Caco-2 (cell line): ENCODE measurements around the gene BCKDK. TPM values are rescaled to one million over a fixed set of nuclear protein-coding genes. Genes with fewer than 3 reads are reported as not detected.

Source experiments
- BruUV-seq: library from RNA; stranded (reverse); fragments of 400-500 nt; replicated peaks from 2 replicates; lab custom pipeline; 2021; lab: Mats Ljungman, UMichigan
- CTCF ChIA-PET: fragments of 300-600 bp; sonication (Branson Sonifier 250); formaldehyde crosslinking; loops from one replicate; lab custom pipeline; 2022; ENCODE audit warnings: antibody characterized with exemption; lab: Charles Lee
- POLR2A ChIA-PET: fragments of 300-600 bp; sonication (Branson Sonifier 250); formaldehyde crosslinking; loops from one replicate; lab custom pipeline; 2022; ENCODE audit warnings: antibody characterized with exemption; lab: Charles Lee
- DNase-seq, 2 experiments: peaks; one replicate each; pipeline versions ENCODE4 v3.0.0 to v3.0.0-alpha.2; 2020 to 2022
- H3K27me3 ChIP-seq: replicated peaks from 2 replicates; pipeline ENCODE4 v1.6.0; 2011; ENCODE audit warnings: low read length; ENCODE audit not compliant: control insufficient read depth, insufficient read depth
- H3K36me3 ChIP-seq: 2 replicates; pipeline ENCODE4 v1.5.1; 2011; ENCODE audit warnings: low read length; ENCODE audit not compliant: control insufficient read depth, insufficient read depth
- H3K4me1 ChIP-seq: fragments of 250-450 bp; sonication (Bioruptor Pico); 2 replicates; pipeline ENCODE4 v1.5.1; 2020; ENCODE audit warnings: mild to moderate bottlenecking
- H3K4me3 ChIP-seq: 2 replicates; pipeline ENCODE4 v1.5.1; 2011; ENCODE audit warnings: low read depth, mild to moderate bottlenecking, control low read depth, low read length
- H3K9me3 ChIP-seq: fragments of 250-450 bp; sonication (Bioruptor Pico); 2 replicates; pipeline ENCODE4 v1.5.1; 2020; ENCODE audit warnings: mild to moderate bottlenecking, moderate library complexity
- H3K27ac Mint-ChIP-seq: one replicate; pipeline ENCODE4 v1.8.0; 2022; ENCODE audit warnings: mixed read lengths; ENCODE audit not compliant: unreplicated experiment
- H3K27me3 Mint-ChIP-seq: one replicate; pipeline ENCODE4 v1.8.0; 2022; ENCODE audit warnings: mixed read lengths; ENCODE audit not compliant: insufficient read depth, unreplicated experiment
- H3K36me3 Mint-ChIP-seq: one replicate; pipeline ENCODE4 v1.8.0; 2022; ENCODE audit warnings: mild to moderate bottlenecking, mixed read lengths; ENCODE audit not compliant: insufficient read depth, unreplicated experiment
- H3K4me1 Mint-ChIP-seq: one replicate; pipeline ENCODE4 v1.8.0; 2022; ENCODE audit warnings: low read depth, mixed read lengths; ENCODE audit not compliant: unreplicated experiment
- H3K4me3 Mint-ChIP-seq: one replicate; pipeline ENCODE4 v1.8.0; 2022; ENCODE audit warnings: mild to moderate bottlenecking, moderate library complexity, mixed read lengths; ENCODE audit not compliant: unreplicated experiment
- H3K9me3 Mint-ChIP-seq: one replicate; pipeline ENCODE4 v1.8.0; 2022; ENCODE audit warnings: mixed read lengths; ENCODE audit not compliant: unreplicated experiment
- intact Hi-C: fragments of 100-400 bp; cut with micrococcal nuclease; formaldehyde crosslinking; loops from one replicate; pipeline ENCODE4 v1.10.0; 2022; ENCODE audit not compliant: unreplicated experiment
- total RNA-seq: library from RNA; stranded (reverse); gene quantifications from 2 replicates; pipeline ENCODE4 v1.2.3, GENCODE V29; 2022
- TF ChIP-seq, protein P1 (sequence below), 2 experiments: fragments of 200-600 bp in 1 of 2; IDR thresholded peaks; 1 replicate in 1 of 2; 2 replicates in 1 of 2; pipeline versions ENCODE4 v1.5.1 to v1.8.0; 2011 to 2022; ENCODE audit warnings: antibody characterized with exemption in 1 of 2, control low read depth in 1 of 2, inconsistent platforms in 1 of 2, low read depth in 1 of 2, low read length in 1 of 2, mild to moderate bottlenecking in 1 of 2, moderate library complexity in 1 of 2; ENCODE audit not compliant: insufficient read depth in 1 of 2, severe bottlenecking in 1 of 2, unreplicated experiment in 1 of 2

Gene BCKDK
- total RNA-seq, 1 experiment from 2014 or later: 34.1 TPM

DNA sequence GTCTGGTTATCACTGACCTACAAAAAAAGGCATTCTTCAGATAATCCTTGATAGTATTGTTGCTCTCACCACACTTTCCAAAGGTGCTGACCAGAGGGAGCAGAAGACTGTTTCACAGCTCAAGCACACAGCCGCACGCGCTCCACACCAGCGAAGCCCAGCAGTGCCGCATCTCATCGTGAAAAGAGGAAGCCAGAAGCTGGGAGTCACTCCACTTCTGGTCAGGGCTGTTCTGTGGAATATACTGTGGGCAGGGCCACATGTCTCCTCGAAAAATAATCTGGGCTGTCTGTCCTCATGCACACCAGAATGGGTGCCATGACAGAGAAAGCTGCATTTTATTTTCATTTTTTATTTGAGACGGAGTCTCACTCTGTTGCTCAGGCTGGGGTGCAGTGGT, 49.0 kb downstream of the BCKDK start:
- H3K27ac Mint-ChIP-seq: no peak overlapping the region
- no TSS peak for BruUV-seq

More for the DNA sequence above, 49.0 kb downstream of the BCKDK start:
- Histone ChIP-seq H3K36me3 (no peaks in the 10 kb centered on the region), H3K4me3 (no peak overlapping the region), H3K27me3 (no peaks in the 10 kb centered on the region), H3K4me1 (0 out of 2 replicates have a peak, but pooled peaks cover 3% of the 10 kb centered on the region), H3K9me3 (no peaks in the 10 kb centered on the region)
- no peaks in the 10 kb centered on the region for H3K27me3 Mint-ChIP-seq
- TF ChIP-seq, protein P1, sequence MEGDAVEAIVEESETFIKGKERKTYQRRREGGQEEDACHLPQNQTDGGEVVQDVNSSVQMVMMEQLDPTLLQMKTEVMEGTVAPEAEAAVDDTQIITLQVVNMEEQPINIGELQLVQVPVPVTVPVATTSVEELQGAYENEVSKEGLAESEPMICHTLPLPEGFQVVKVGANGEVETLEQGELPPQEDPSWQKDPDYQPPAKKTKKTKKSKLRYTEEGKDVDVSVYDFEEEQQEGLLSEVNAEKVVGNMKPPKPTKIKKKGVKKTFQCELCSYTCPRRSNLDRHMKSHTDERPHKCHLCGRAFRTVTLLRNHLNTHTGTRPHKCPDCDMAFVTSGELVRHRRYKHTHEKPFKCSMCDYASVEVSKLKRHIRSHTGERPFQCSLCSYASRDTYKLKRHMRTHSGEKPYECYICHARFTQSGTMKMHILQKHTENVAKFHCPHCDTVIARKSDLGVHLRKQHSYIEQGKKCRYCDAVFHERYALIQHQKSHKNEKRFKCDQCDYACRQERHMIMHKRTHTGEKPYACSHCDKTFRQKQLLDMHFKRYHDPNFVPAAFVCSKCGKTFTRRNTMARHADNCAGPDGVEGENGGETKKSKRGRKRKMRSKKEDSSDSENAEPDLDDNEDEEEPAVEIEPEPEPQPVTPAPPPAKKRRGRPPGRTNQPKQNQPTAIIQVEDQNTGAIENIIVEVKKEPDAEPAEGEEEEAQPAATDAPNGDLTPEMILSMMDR (IDR thresholded peaks at IDR 0.05; ENCODE audit: insufficient read depth in 1 of 2, low read depth in 1 of 2, low read length in 1 of 2, severe bottlenecking in 1 of 2, unreplicated experiment in 1 of 2): no peak
- intact Hi-C loops: loop anchor here (5.0 kb wide), 1 partner anchor 285 kb away; the partner anchor contains the start of gene ZNF843
- CTCF ChIA-PET: interaction anchor here (0.7 to 1.2 kb wide), 4 partner anchors 15 to 228 kb away, joined by 3 to 6 read pairs (median 4); no protein-coding TSS in a partner anchor
- POLR2A ChIA-PET: interaction anchor here (1.5 to 1.6 kb wide), 2 partner anchors 23 to 40 kb away, joined by 6 to 7 read pairs; partner anchors contain the start of genes FUS and KAT8
- H3K9me3 Mint-ChIP-seq: no peaks in the 10 kb centered on the region
- DNase-seq: no peak
- peak overlapping the region; percentile 37 for H3K4me3 Mint-ChIP-seq
- no peaks in the 10 kb centered on the region for H3K36me3 Mint-ChIP-seq
- no peaks in the 10 kb centered on the region for H3K4me1 Mint-ChIP-seq

Other genes with a start within 250 kb of the BCKDK start
- 15.1 and 17.7 TPM in 2 replicates for gene BCL7C, start 214.3 kb upstream of the BCKDK start, total RNA-seq
- 1.8 and 2.4 TPM in 2 replicates for gene CTF1, start 211.8 kb upstream of the BCKDK start, total RNA-seq
- 20.2 and 23.4 TPM in 2 replicates for gene FBXL19, start 184.8 kb upstream of the BCKDK start, total RNA-seq
- 4.7 TPM in 2 replicates for gene ORAI3, start 159.3 kb upstream of the BCKDK start, total RNA-seq
- 21.5 and 26.3 TPM in 2 replicates for gene SETD1A, start 150.6 kb upstream of the BCKDK start, total RNA-seq
- 1.3 and 2.4 TPM in 2 replicates for gene HSD3B7, start 123.2 kb upstream of the BCKDK start, total RNA-seq
- 0.46 and 0.77 TPM in 2 replicates for gene STX1B, start 97.7 kb upstream of the BCKDK start, total RNA-seq
- gene STX4, start 74.8 kb upstream of the BCKDK start, total RNA-seq: 27.9 and 29.2 TPM in 2 replicates
- gene ZNF668, start 34.1 kb upstream of the BCKDK start, total RNA-seq: 8.7 and 10.8 TPM in 2 replicates
- gene ZNF646, start 34.0 kb upstream of the BCKDK start, total RNA-seq: 17.2 and 18.1 TPM in 2 replicates
- gene PRSS53, start 19.4 kb upstream of the BCKDK start, total RNA-seq: 1.8 and 2.1 TPM in 2 replicates
- 61.3 and 61.4 TPM in 2 replicates for gene VKORC1, start 13.6 kb upstream of the BCKDK start, total RNA-seq
- 46.2 and 50.2 TPM in 2 replicates for gene KAT8, start 9.3 kb downstream of the BCKDK start, total RNA-seq
- gene PRSS8, start 27.3 kb downstream of the BCKDK start, total RNA-seq: 237 and 271 TPM in 2 replicates
- gene PRSS36, start 41.7 kb downstream of the BCKDK start, total RNA-seq: 1.4 and 1.6 TPM in 2 replicates
- 489 and 490 TPM in 2 replicates for gene FUS, start 71.8 kb downstream of the BCKDK start, total RNA-seq
- 0.49 and 0.84 TPM in 2 replicates for gene PYCARD, start 94.4 kb downstream of the BCKDK start, total RNA-seq
- 0.07 TPM in 2 replicates for gene TRIM72, start 105.7 kb downstream of the BCKDK start, total RNA-seq
- gene PYDC1, start 108.7 kb downstream of the BCKDK start, total RNA-seq: not detected in 2 replicates
- 0.19 TPM in 1 of 2 replicates, not detected in the other for gene ITGAM, start 151.6 kb downstream of the BCKDK start, total RNA-seq
- not detected in 2 replicates for gene ITGAX, start 246.8 kb downstream of the BCKDK start, total RNA-seq